DND-41 (cell line): ENCODE measurements around the gene COL23A1.

Experiments used
- CTCF ChIP-seq: IDR thresholded peaks from 2 replicates; pipeline ENCODE4 v1.5.1; 2012; ENCODE audit warnings: borderline replicate concordance, low read length, moderate library complexity, mild to moderate bottlenecking; ENCODE audit not compliant: poor library complexity, severe bottlenecking; ENCODE audit errors: extremely low read depth
- EZH2 ChIP-seq: IDR thresholded peaks from 3 replicates; pipeline ENCODE4 v1.6.1; 2012; ENCODE audit warnings: borderline replicate concordance, low read depth, mild to moderate bottlenecking, moderate library complexity, low read length, inconsistent platforms; ENCODE audit not compliant: severe bottlenecking

- TF ChIP-seq CTCF (no peak), EZH2 (no peak)
These were observed 80.6 kb downstream of the COL23A1 start for GRCh38 chr5:178509491-178510057.
